ENCODE data around the gene ELAVL2. TPM values are rescaled to one million over a fixed set of nuclear protein-coding genes. Genes with fewer than 3 reads are reported as not detected.

The ELAVL2 gene
- total RNA-seq, 1 donor from 2014 or later: 1.8 TPM

DNA sequence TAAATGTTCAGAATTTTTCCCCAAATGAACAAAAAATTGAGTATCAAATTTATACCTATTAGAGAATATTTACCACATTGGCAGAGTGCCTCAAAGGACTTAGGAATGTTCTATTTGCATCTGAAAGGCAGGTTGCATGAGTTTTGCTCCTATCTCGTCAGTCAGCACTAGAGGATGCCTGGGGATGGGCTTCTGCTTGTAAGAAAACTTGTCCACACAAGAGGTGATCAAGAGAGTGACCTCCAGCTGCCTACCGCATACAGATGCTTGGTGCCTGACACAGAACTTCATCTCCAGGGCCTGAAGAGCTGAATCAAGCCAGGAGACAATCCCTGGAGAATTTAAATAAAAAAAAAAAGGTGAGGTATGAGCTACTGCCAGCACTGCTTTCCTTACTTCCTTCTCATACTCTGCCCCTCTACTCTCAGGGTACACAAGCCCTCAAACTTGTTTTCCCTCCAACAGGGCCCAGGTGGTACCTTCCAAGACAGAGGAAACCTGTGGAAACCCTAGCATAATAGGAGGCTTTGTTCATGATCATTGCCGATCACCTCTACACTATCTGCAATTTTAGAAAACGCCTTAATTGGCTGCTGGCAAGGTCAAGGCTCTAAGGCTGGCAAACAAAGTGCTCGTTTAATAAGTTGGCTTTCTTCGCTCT lies 166.6 kb downstream of the ELAVL2 start:
- no peak for DNase-seq

DNA sequence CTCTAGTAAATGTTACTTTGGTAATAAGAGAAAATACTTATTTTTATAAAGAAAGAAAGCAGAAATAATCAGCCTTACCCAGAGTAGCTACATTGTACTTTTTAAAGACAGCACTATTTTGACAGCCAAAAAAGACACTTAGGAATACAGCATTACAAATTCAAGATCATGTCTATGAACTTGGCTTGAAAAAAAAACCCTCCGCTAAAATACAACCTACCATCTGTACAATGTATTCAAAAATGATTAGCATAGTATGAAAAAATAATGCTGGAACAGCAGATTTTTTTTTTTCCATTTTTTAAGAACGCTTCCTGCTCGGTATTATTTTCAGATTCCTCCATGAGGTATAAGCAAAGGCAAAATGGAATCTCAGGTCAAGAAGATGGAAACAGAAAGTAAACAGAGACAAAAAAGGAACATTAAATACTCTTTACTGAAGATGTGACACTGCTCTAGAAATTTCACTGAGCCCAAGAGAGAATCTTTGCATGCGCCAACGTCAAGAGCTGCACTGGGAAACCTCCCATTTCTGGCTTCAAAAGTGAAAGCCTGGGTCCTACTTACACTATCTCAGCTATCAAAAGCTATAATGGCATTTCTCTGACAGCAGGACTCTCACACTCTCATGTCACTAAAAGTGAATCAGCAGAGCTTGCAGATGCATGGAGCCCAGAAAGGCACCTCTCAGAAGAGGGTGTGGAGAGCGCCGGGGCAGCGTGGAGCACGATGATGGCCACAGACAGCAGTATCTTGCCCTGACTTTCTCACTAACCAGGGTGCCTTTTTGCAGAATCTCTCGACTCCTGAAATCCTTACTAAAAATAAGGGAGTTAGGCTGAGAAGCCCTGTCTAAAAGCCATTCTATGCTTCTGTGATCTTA lies 167.4 kb downstream of the ELAVL2 start:
- DNase-seq: no peak

DNA sequence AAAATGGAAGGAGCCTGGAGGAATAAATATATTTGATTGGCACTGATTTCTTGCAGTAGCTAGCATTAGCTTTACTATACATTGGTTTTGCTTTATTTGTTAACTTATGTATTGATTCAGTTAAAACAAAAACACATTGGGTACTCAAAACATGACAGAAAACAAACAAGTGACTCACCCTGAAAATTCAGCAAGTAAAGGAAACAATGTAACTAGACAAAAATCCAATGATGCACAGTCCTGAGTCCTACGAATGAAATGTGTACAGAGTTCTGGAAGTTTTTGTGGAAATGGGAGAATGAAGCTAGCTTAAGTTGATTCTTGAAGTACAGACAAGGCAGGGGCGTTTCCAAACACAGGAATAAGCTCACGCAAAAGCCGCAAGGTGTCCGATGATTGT lies 175.0 kb downstream of the ELAVL2 start:
- DNase-seq: no peak

DNA sequence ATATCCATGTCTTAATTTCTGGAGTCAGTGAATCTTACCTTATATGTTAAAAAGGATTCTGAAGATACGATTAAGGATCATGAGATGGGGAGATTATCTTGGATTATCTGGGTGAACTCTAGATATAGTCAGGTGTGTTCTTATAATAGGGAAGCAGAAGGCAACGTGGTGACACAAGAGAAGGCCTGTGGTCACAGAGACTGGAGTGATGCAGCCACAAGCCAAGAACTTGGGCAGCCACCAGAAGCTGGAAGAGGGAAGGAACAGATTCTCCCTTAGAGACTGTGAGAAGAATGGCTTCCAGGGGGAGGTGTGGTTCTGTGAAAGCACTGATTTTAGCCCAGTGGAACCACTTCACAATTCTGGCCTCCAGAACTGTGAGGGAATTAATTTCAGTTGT lies 177.4 kb downstream of the ELAVL2 start:
- DNase-seq: no peak

DNA sequence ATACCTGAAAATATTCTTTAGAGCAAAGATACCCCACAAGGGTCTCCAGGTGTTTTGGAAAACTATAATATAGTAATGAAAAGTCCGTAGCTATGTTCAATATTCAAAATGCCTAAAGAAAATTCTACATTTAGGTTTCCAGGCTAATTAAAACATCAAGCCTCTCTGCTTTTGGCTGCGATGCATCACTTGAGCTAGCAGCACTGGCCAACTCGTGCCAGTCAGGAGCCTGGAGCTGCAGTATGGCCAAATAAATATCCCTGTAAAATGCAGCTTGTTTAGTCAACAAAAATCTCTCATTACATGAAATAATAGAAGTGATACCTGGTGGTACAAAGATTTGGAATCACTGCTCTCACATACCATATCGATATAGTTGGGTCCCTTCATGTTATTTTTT lies 181.1 kb downstream of the ELAVL2 start:
- no peak for DNase-seq

DNA sequence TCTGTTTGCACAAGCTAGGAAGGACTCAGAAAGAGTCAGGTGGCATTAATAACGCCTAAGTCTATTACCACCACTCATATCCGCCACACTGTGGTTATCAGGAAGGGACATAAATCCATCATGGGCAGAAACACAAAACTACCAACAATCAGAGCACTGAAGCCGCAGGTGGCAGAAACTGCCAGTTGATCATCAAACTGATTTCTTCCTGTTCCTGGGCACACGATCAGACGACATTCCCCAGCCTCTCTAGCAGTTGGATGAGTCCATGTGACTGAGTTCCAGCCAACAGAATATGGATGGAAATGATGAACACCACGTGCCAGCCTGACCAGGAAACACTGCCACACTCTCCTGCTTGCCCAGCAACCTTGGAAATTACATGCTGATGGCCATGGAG lies 181.7 kb downstream of the ELAVL2 start:
- DNase-seq: no peak

DNA sequence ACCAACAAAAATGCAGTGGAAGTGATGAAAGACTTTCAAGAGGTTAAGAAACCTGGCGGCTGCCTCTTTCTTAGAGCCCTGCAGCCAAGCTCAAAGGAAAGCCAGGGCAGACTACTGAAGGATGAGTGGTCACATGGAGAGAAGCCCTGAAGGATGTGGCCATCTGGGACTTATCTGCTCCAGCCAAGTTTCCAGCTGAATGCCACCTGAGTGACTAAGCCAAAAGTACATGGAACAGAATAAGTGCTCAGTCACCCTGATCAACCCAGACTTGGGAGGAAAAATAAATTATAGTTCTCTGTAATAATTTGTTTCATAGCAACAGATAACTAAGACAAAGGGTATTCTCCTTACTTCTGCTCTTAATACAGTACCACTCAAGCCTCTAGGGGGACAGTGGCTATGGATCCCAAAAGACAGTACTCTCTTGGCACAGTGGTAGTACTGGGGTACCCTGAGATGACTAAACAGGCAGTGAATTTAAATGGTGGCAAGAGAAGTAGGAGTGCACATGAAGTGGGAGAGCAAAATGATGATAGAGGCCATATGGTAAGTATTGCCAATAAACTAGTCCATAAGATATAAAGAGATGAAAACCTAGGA lies 182.3 kb downstream of the ELAVL2 start:
- no peak for DNase-seq
